HG03159 (cell line): Measurements from ENCODE around the gene HNF1A.

Experiments used
- ATAC-seq: cut with Tn5 transposase; IDR thresholded peaks from one replicate; pipeline ENCODE4 v1.9.1; 2021; ENCODE audit warnings: mild to moderate bottlenecking, moderate library complexity; ENCODE audit not compliant: unreplicated experiment

The HNF1A gene

GRCh38 chr12:120988234-120988633, 9.9 kb downstream of the HNF1A start:
- no peak for ATAC-seq

DNA sequence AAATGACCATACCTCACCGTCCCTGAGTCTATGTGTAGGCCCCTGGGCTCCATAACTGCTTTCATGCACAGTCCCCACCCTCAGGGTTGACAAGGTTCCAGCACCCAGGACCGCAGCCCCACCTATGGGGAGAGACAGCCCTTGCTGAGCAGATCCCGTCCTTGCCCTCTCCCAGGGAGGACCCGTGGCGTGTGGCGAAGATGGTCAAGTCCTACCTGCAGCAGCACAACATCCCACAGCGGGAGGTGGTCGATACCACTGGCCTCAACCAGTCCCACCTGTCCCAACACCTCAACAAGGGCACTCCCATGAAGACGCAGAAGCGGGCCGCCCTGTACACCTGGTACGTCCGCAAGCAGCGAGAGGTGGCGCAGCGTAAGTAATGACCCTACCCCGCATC, 10.3 kb downstream of the HNF1A start:
- no peak for ATAC-seq

DNA sequence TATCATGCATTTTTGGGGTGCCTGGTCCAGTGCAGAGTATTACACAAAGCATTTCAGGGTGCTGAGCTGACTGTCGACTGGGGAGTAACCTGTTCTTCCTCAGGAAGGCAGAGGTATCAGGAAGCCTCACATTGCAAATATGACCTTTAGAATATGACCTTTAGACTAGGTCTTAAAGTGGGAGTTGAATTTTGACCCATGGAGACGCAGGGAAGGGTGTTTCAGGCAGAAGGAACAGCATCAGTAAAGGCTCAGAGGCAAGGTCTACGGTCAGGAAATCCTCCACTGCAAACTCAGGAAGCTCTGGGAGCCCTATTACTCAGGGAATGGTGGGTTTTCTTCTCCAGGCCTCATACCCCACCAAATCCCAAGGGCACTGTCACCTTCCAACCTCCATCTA, 11.3 kb downstream of the HNF1A start:
- ATAC-seq = no peak

DNA sequence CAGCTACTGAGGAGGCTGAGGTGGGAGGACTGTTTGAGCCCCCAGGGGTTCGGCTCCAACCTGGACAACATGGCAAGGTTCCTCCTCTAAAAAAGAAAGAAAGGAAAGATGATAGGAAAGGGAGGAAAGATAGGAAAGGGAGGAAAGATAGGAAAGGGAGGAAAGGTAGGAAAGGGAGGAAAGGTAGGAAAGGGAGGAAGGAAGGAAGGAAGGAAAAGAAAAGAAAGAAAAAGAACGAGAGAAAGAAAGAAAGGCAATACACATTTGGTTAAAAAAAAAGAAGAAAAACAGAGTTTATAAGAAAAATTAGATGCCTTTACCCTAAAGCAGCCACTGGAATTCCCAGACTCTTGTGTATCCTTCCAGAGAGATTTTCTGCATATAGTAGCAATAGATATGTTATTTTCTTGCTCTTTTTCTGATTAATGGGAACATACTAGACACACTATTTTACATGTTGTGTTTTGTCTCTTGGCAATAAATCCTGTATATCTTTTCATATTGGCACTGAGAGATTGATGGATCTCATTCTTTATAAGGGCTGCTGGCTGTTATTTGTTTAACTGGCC, 12.2 kb downstream of the HNF1A start:
- ATAC-seq = no peak

GRCh38 chr12:120991965-120992364, 13.6 kb downstream of the HNF1A start:
- ATAC-seq = no peak

- ATAC-seq = no peak
These were observed 14.6 kb downstream of the HNF1A start for GRCh38 chr12:120992989-120993388.

DNA sequence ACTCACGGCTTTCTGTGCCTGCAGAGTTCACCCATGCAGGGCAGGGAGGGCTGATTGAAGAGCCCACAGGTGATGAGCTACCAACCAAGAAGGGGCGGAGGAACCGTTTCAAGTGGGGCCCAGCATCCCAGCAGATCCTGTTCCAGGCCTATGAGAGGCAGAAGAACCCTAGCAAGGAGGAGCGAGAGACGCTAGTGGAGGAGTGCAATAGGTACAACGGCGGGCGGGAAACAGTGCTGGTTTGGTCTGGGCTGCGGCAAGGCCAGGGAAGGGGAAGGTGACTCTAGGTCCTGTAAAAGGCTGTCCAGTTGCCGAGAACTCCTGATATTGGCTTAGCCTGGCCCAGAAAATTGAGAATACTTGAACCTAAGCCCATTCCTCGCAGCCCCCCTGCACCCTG, 15.2 kb downstream of the HNF1A start:
- ATAC-seq = no peak

DNA sequence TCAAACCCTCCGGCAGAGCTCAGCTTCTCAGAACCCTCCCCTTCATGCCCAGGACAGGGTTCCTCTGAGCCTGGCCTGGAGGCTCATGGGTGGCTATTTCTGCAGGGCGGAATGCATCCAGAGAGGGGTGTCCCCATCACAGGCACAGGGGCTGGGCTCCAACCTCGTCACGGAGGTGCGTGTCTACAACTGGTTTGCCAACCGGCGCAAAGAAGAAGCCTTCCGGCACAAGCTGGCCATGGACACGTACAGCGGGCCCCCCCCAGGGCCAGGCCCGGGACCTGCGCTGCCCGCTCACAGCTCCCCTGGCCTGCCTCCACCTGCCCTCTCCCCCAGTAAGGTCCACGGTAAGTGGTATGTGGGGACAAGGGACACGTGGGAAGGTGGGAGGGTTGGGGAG, 15.7 kb downstream of the HNF1A start:
- ATAC-seq = no peak

DNA sequence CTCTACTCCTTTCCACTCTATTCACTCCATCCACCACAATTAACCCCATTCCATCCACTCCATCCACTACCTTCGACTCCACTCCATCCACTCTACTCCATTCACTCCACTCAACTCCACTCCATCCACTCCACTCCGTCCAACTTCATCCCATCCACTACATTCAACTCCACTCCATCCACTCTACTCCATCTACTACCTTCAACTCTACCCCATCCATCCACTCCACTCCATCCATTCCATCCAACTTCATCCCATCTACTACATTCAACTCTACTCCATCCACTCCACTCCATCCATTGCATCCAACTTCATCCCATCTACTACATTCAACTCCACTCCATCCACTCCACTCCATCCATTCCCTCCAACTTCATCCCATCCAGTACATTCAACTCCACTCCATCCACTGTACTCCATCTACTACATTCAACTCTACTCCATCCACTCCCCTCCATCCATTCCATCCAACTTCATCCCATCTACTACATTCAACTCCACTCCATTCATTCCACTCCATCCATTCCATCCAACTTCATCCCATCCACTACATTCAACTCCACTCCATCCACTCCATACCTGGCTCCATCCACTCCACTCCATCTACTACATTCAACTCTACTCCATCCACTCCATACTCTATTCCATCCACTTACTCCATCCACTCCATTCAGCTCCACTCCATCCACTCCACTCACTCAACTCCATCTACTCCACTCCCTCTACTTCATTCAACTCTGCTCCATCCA, 16.4 kb downstream of the HNF1A start:
- no peak for ATAC-seq

DNA sequence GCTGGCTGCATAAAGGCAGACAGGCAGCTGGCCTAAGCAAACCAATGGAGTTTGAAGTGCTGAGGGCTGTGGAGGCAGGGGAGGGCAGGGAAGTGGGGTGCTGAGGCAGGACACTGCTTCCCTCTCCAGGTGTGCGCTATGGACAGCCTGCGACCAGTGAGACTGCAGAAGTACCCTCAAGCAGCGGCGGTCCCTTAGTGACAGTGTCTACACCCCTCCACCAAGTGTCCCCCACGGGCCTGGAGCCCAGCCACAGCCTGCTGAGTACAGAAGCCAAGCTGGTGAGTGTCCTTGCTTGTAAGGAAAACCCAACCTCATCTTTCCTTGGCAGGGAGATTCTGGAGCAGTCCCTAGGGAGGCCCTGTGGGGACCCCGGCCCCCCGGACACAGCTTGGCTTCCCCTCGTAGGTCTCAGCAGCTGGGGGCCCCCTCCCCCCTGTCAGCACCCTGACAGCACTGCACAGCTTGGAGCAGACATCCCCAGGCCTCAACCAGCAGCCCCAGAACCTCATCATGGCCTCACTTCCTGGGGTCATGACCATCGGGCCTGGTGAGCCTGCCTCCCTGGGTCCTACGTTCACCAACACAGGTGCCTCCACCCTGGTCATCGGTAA, 17.9 kb downstream of the HNF1A start:
- ATAC-seq = no peak

- ATAC-seq = no peak
These were observed 19.1 kb downstream of the HNF1A start for GRCh38 chr12:120997448-120997847.

DNA sequence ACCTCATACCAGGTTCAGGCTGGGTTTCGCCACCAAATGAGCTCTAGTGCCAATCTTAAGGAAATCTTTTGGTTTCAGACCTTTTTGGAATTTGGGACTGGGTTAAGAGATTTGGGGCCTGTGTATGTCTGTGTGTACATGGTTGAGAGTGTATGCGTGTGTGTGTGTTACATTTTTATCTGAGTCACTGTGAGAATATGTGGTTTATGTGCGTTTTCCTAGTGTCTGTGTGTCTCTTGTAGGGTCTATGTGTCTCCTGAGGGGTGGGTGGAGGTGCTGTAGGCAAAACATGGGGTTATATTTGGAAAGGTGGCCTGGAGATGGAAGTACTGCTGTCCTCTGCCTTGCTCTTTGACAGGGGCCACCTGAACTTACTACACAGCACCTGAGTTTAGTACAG, 20.1 kb downstream of the HNF1A start:
- ATAC-seq = no peak

DNA sequence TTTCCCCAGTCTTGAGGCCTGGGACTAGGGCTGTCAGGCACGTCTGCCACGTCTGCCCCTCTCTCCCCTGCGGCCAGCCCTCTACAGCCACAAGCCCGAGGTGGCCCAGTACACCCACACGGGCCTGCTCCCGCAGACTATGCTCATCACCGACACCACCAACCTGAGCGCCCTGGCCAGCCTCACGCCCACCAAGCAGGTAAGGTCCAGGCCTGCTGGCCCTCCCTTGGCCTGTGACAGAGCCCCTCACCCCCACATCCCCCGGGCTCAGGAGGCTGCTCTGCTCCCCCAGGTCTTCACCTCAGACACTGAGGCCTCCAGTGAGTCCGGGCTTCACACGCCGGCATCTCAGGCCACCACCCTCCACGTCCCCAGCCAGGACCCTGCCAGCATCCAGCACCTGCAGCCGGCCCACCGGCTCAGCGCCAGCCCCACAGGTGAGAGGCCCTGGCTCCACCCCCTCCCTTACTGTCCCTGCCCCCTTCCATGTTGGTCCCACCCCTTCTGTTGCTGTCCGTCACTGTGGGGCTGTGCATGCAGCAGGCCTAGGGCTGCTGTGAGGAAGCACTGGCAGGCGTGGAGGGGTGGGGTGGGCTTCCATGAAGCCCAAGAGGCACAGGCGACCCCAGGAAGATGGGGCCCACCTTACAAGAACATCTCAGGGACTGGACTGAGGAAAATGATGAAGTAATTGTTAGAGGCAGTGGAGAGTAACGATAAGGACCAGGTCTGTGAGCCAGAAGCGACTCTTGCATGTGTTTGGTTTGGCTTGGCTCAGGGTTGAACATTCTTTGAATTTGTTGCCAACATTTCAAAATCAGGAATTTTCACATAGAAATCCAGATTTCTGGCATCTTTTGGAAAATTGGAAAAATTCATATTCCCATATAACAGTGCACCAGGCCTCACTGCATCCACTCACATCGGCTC, 21.1 kb downstream of the HNF1A start:
- ATAC-seq = no peak

- ATAC-seq = no peak
These were observed 22.2 kb downstream of the HNF1A start for GRCh38 chr12:121000530-121000929.

- ATAC-seq = no peak
These were observed 22.7 kb downstream of the HNF1A start for GRCh38 chr12:121001060-121001459.

GRCh38 chr12:121001841-121002483, 23.6 kb downstream of the HNF1A start:
- ATAC-seq = no peak

- no peak for ATAC-seq
These were observed 25.3 kb downstream of the HNF1A start for GRCh38 chr12:121003650-121004049.

GRCh38 chr12:121004253-121004815, 26.0 kb downstream of the HNF1A start:
- no peak for ATAC-seq

DNA sequence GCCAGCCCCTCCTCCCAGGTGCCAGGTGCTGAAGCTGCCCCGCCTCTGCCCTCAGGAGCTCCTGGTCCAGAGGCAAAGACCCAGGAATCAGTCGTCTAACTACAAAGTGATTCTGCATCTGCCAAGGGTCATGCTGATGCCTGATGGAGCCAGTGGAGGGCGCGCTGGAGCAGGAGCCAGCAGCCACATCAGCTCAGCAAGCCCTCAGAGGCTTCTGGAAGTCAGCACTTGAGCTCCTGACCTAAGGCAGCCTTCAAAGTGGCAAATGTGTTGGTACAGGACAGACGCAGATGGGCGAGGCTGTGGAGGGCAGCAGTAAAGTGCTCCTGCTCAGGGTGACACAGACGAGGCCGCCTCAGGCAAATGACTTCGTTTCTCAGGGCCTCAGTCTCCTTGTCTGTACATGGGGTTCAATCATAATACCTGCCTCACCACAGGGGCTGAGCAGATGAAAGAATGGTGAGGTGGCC, 27.0 kb downstream of the HNF1A start:
- no peak for ATAC-seq

DNA sequence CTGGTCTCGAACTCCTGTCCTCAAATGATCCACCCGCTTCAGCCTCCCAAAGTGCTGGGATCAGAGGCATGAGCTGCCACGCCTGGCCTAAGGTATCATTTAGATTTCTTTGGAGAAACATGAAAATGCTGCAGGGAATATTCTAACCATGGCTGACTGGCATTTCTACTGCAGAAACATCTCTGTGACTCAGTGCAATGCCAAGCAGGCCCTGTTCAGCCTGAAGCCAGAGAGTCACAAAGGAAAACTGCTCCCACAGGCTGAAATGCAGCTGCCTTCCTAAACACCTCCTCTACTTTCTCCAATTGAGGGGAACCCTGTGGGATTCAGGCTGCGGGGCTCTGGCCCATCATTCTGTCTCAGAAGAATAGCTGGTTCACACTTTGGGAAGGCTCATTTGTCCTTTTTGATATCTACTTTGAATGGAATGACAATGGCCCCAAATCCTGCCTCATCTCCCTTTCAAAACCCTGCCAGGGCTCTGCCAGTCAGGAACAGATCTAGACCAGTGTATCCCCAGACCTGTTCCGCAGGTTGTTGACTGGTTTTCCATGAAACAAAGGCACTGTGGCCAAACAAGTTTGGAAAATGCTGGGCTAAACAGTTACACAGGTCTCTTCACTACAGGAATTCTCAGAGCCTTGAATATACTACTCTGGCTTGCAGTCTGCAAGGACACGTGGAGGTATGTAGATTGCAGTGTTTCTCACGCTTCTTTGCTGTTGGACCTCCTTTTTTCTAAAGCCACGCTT, 30.2 kb downstream of the HNF1A start:
- ATAC-seq = no peak
